ENCODE measurements around the gene PCSK1. TPM values are rescaled to one million over a fixed set of nuclear protein-coding genes. Genes with fewer than 3 reads are reported as not detected.

PCSK1 gene
- total and polyA plus RNA-seq, 9 donors = 0.08 to 2.3 (median 0.35) TPM

GRCh38 chr5:96453394-96453793, 20.3 kb upstream of the PCSK1 start:
- Histone ChIP-seq H3K27me3 (no peaks in the 10 kb centered on the region), H3K36me3 (no peaks in the 10 kb centered on the region), H3K4me3 (no peak overlapping the region), H3K4me1 (ENCODE audit: insufficient read depth) (no peaks in the 10 kb centered on the region), H3K27ac (no peak overlapping the region), H3K9me3 (no peaks in the 10 kb centered on the region)
- intact Hi-C loops (cut with DNase I) = no loop called here
- 76 to 85% (median 81%) methylated on average over 3 of the region's 3 CpGs for WGBS, 3 donors
- TF ChIP-seq CTCF (IDR thresholded peaks at IDR 0.05) (no peak), POLR2A (IDR thresholded peaks at IDR 0.05) (no peak), EP300 (IDR thresholded peaks at IDR 0.05) (no peak)
- no peak for DNase-seq

GRCh38 chr5:96447949-96448348, 14.9 kb upstream of the PCSK1 start:
- no peak overlapping the region for H3K27ac ChIP-seq
- H3K27me3 ChIP-seq = no peaks in the 10 kb centered on the region
- H3K4me1 ChIP-seq (ENCODE audit: insufficient read depth) = no peaks in the 10 kb centered on the region
- intact Hi-C loops (cut with DNase I) = no loop called here
- no peak for DNase-seq
- TF ChIP-seq POLR2A (IDR thresholded peaks at IDR 0.05) = no peak
- TF ChIP-seq CTCF (IDR thresholded peaks at IDR 0.05) = no peak
- TF ChIP-seq EP300 (IDR thresholded peaks at IDR 0.05) = no peak
- H3K4me3 ChIP-seq = no peak overlapping the region
- no peaks in the 10 kb centered on the region for H3K9me3 ChIP-seq
- H3K36me3 ChIP-seq = no peaks in the 10 kb centered on the region
- 21 to 31% (median 30%) methylated on average over 1 of the region's 1 CpG for WGBS, 3 donors

GRCh38 chr5:96440185-96440538, 7.1 kb upstream of the PCSK1 start:
- TF ChIP-seq CTCF (IDR thresholded peaks at IDR 0.05) (no peak), POLR2A (IDR thresholded peaks at IDR 0.05) (no peak), EP300 (IDR thresholded peaks at IDR 0.05) (no peak)
- DNase-seq = no peak
- no peaks in the 10 kb centered on the region for H3K9me3 ChIP-seq
- no peak overlapping the region for H3K27ac ChIP-seq
- intact Hi-C loops (cut with DNase I) = no loop called here
- H3K36me3 ChIP-seq = no peaks in the 10 kb centered on the region
- 67 to 73% (median 73%) methylated on average over 2 of the region's 2 CpGs for WGBS, 3 donors
- H3K4me3 ChIP-seq = no peak overlapping the region
- H3K4me1 ChIP-seq (ENCODE audit: insufficient read depth) = no peaks in the 10 kb centered on the region
- H3K27me3 ChIP-seq = no peaks in the 10 kb centered on the region

- no peak overlapping the region for H3K27ac ChIP-seq
- 15 to 23% (median 17%) methylated on average over 3 of the region's 3 CpGs for WGBS, 3 donors
- H3K27me3 ChIP-seq = no peaks in the 10 kb centered on the region
- no peak overlapping the region for H3K4me3 ChIP-seq
- H3K4me1 ChIP-seq (ENCODE audit: insufficient read depth) = no peaks in the 10 kb centered on the region
- DNase-seq = no peak
- no peak for TF ChIP-seq EP300 (IDR thresholded peaks at IDR 0.05)
- no peak for TF ChIP-seq CTCF (IDR thresholded peaks at IDR 0.05)
- TF ChIP-seq POLR2A (IDR thresholded peaks at IDR 0.05) = no peak
- no peaks in the 10 kb centered on the region for H3K36me3 ChIP-seq
- H3K9me3 ChIP-seq = no peaks in the 10 kb centered on the region
- intact Hi-C loops (cut with DNase I) = no loop called here
These were observed 6.6 kb upstream of the PCSK1 start for GRCh38 chr5:96439477-96440184.

Measured in ovary (tissue), 9 donors.